HG02588 (cell line): ENCODE results near the gene CRTAC1.

Experiments used
- ATAC-seq: cut with Tn5 transposase; IDR thresholded peaks from one replicate; pipeline ENCODE4 v1.9.1; 2021; ENCODE audit warnings: mild to moderate bottlenecking, moderate library complexity; ENCODE audit not compliant: unreplicated experiment

CRTAC1 gene

DNA sequence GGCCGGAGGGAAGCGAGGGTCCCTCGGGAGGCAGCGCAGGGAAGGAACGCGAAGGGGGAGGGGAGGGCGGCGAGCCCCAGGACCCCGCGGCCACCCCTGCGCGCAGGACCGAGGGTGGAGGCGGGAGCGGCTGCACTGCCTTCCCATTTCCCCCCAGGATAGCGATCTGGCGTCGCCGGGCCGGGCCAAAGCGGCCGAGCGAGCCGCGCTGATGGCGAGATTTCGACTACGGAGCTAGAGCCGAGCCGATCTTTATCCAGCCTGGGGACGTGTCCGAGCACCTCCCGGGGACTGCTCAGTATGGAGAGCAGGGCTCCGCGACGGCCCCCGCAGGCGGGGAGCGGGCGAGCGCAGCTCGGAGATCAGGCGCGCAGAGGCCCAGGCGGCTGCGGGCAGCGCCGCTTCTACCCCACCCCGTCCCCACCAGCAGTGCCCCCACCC, 590 bp upstream of the CRTAC1 start:
- no peak for ATAC-seq

DNA sequence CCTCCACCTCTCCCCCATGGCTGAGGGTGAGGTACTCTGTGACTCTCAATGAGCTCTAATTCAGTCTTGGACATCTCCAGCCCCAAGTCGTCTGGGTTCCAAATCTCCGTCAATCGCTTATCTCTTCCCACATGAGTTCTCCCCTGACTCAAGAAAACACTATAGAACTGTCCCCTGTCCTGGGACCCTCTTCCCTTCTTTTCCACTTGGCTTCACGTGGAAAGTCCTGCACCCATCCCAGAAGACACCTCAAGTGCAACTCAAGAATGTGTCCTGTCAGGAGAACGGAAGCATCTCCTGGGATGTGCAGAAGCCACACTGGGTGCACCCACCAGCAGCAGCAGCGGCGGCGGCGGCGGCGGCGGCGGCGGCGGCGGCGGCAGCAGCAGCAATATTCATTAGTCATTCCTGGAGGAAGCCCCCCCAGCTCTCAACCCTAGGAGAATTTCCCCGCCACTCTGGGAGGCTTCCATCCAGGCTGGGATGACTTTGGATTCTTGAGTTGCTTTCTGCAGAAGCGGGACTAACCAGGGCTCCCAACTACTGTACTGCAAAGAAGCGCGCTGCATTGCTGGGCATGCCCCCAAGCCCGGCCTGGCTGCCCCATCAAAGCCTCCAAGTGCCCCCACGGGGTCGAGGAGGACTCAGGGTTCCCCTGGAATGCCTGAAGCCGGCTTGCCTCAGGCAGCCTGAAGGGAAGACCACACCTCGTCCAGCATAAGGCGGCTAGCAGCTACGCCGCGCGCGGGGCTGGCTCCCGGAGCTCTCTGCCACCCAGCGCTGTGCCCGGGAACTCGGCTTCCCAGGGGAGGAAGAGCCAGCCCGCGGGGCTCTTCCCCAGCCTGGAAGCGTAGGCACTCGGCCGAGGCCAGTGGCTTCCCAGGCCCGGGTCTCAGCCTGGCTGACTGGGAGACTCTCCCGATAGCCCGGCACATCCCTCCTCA, 1.0 kb downstream of the CRTAC1 start:
- no peak for ATAC-seq

DNA sequence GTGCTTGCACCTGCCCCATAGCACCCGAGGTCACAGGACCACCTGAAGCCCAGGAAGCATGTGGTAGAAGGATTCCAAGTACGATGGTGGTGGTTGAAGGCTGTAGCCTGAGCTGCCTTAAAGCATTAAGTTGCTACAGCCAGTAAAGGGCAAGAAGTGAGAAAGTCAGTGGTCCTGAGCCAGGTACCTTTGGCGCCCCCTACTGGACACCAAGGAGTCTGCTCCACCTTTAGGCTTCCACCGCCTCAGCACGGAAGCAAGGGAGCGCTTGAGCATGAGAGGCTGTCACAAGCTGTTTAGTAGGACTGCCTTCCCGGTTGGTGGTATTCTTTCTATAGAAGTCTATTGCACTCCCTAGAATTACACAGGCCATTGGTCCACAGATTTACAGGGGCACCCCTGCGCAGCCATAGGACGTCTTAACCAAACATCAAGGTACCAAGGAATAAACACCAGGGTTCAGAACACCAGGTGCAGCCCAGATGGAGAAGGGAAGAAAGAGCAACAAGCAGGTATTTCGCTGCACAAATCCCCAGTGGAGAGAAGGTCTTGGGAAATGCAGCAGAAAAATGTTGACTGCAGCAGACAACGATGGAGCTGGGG, 2.2 kb downstream of the CRTAC1 start:
- ATAC-seq, result no peak

DNA sequence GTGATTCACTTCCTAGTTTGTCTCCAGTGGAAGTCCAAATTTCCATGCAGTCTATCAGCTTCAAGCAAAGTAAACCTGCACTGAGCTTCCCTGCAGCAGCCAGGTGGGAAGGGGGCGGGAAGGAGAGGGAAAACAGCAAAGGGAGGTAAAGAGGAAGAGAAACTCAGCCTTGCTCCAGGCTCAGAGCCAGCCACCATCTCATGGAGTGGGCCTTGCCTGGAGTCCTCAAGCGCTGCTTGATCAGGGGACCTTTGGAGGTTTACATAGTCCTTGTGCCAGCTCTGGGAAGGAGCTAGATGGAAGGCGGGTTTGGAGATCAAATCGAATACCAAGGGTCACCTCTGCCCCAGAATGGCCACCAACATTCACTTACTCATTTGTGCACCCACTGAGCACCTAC, 7.4 kb downstream of the CRTAC1 start:
- ATAC-seq, result no peak

DNA sequence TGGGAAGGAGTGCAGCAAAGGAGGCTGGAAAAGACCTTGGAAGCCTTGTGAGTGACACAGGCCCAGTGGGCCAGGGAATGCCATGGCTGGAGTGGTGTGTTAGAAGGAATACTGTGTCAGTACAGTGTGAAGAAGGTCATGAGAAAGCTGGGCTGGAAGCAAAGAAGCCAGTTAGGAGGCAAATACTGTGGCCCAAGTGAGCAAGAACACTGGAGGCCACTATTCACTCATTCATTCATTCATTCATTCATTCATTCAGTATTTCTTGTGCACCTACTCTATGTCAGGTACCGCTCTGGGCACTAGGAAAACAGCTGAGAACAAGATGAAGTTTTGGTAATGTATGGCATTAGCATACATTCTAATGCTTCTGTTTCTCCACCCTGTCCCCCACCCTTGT, 9.6 kb downstream of the CRTAC1 start:
- ATAC-seq, result no peak

DNA sequence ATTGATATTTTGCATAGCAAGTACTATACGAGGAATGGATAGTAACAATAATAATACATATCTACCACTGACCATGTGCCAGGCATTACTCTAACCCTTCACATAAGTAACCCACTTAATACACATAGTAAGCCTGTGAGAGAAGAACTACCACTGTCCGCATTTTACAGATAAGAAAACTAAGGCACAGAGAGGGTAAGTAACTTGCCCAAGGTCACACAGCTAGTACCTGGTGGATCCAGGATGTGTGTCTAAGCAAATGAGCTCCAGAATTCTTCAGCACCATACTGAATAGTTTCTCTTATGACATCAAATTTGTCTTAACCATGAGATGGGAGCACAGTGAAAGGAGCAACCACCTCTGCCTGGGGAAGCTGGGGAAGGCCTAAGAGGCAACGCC, 10.2 kb downstream of the CRTAC1 start:
- ATAC-seq, result no peak

DNA sequence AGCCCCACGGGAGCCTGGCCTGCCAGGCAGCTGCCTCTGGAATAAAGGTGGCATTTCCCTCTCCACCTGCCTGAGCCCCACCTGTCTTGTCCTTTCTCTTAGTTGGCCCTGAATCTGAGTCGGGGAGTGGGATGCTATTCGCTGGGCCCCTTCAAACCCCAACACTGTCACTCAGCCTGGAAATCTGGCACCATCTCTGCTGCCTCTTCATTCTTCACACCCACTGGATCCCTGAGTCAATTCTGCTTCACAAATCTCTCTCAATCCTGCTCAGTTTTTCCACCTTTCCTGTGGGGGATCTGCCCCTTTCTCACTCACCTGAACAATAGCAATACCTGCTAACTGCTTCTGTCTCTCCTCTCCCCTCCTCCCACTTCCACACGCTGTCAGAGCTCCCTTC, 10.6 kb downstream of the CRTAC1 start:
- no peak for ATAC-seq

DNA sequence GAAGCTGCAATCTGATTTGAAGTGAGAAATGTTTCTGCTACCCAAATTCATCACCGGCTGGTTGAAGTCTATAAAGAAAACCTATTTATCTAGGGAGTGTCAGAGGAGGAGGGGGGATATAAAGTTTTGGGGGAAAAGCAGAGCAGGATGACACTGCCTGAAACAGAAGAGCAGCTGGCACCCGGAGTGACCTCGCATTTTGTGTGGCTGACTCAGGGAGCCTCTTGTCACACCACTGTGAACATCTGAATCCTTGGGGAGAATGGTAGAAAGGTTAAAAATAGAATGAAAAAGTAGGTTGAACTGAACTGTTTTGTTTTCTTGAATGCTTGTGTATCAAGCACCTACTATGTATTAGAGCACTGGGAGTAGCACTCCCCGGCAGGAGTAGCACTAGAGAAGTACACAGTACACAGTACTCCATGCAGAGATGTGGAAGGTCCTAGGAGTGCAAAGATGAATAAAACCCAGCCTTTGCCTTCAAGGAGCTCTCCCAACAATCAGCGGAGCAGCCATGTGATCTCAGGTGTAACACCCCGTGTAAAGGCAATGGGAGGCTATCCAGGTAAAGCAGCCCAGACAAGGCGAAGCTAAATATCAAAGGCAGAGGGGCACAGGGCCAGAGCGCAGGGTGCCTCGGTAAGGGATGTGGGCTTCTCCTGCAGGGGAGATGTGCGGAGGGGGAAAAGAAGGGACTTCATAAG, 13.5 kb downstream of the CRTAC1 start:
- ATAC-seq, result no peak

DNA sequence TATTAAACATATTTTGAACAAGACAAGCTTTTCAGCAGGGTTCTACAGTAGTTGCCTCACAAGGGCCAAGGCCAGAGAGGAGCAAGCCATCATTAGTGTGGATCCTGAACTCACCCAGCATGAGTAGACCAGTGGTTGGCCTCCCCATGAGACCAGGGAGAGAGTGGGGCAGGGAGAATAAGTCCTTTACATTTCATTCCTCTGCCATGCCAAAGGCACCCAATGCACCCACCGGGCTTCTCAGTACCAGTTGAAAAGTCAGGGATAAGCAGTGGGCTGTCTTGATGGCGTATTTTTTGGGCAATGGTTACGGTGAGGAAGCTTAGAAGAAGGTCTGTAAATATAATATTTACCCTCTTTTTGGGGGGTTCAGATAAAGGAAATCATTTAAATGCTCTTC, 16.6 kb downstream of the CRTAC1 start:
- ATAC-seq, result no peak

DNA sequence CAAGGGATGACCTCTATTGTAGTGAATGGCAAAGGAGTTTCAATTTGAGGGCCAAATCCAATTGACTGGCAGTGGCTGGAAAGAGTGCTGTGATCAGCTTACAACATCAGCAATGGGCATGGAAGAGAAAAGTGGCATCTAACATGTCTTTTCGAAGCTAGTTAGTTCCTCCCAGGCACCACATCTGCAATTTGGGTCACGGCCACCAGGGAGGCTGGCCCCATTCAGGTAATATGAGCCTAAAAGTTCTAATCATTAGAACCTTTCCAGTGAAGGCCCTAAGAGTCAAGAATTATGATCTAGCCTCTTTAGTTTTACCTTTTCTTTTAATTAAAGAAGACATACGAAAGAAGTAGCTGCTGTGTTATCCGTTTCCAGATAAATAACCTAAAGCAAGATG, 17.3 kb downstream of the CRTAC1 start:
- no peak for ATAC-seq

DNA sequence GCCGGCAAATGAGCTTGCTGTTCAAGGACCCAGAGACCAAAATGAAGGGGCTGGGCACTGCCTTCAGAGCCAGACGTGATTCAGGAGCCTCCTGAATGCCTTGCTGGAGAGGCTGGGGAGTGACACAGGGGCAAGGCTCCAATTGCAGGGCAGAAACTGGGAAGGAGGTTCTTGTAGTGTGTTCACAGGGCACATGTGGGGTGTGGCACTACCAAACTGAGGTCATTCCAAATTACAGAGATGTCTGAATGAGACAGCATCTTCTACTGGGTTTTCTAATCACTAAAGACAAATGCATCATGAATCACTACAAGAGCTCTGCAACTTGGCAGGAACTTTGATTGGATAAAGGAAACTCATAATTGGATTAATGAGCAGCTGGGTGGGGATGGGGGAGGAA, 17.8 kb downstream of the CRTAC1 start:
- no peak for ATAC-seq

DNA sequence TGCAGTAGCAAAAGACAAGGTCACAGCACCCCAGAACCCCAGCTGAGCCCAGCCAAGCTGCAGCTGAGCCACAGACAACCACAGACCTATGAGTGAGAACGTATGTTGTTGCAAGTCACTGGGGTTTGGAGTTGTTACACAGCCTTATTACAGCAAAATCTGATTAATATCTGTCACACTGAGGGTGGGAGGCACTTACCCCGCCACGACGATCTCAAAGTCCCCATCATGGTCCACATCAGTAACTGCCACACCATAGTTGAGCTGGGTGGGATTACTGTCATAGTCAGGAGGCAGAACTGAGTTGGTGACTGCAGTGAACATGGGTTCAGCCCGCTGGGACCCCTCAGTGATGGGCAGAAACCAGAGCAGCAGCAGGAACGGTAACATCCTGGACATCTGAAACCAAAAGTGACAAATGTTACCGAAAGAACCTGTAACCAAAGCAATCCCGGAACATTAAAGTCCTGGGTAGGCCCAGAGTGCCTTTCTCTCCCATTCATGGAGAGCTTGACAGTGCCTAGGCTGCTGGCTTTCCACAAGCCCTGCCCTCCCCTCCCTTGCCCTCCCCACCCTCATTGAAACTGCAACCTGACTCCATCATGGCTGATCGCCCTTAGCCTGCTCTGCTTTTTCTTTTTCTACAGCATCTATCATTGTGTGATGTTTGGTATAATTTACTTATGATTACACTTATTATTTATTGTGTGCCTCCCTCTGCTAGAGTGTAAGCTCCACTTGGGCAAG, 19.3 kb downstream of the CRTAC1 start:
- ATAC-seq, result no peak

DNA sequence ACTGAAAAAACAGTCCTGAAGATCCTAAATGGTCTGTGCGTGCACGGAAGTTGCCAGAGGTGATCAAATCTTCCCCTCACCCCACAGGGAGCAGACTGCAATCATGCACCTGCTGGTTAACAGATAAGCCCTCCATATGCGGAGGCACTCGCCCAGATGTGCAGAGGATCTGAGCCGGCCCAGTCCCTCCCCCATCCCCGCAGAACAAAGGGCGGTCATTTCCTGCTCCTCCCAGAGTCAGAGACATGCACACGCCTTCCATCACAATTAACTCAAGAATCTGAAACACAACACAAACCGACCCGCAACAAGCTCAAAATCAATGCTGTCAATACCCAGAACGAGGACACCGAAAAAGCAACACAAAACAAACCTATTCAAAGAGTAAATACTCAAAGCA, 24.2 kb downstream of the CRTAC1 start:
- no peak for ATAC-seq

DNA sequence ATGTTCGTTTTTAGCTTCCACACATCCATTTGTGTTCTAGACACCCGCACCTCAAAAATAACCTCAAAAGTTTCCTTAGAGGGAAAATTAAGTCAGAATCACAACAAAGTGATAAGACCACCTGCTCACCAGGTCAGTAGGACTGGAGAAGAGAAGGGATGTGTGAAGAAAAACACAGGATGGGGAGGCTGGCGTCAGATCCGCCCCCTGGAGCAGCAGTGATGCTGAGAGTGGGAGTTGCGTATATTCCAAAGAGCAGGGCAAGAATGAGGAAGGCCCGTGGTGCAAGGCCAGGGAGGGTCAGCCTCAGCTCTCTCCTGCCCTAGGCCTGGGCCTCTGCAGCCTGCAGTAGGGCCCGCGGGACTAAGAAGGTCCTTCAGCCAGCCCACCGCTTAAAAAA, 28.7 kb downstream of the CRTAC1 start:
- no peak for ATAC-seq

DNA sequence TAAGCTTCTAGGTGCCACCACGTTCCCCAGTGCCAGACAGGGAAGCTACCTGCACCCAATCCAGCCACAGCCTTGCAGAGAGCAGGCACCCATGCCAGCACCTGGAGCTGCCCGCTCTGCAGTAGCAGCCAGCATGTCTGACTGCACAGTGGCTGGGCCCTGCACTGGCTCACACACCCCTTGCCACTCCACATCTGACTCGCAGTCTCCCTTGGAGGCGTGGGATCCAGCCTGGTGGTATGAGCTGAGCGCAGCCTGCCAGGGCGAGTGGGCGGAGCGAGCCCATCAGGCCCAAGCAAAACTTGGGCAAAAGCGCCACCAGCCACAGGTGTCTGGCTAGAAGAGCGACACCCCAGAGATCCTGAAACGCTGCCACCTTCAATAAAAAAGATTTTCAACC, 30.1 kb downstream of the CRTAC1 start:
- ATAC-seq, result no peak

DNA sequence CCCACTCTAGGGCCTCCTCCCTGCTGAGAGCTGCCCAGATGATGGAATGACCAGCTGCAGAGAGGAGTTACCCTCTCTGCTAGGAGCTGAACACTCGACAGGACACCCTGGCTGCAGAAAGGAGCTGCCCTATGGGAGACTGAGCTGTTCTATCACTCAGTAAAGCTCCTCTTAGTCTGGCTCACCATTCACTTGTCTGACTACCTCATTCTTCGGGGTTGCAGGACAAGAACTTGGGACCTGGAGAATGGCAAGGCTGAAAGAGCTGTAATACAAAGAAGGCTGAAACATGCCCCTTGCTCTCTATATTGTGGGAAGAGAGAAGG, 30.5 kb downstream of the CRTAC1 start:
- ATAC-seq, result no peak

DNA sequence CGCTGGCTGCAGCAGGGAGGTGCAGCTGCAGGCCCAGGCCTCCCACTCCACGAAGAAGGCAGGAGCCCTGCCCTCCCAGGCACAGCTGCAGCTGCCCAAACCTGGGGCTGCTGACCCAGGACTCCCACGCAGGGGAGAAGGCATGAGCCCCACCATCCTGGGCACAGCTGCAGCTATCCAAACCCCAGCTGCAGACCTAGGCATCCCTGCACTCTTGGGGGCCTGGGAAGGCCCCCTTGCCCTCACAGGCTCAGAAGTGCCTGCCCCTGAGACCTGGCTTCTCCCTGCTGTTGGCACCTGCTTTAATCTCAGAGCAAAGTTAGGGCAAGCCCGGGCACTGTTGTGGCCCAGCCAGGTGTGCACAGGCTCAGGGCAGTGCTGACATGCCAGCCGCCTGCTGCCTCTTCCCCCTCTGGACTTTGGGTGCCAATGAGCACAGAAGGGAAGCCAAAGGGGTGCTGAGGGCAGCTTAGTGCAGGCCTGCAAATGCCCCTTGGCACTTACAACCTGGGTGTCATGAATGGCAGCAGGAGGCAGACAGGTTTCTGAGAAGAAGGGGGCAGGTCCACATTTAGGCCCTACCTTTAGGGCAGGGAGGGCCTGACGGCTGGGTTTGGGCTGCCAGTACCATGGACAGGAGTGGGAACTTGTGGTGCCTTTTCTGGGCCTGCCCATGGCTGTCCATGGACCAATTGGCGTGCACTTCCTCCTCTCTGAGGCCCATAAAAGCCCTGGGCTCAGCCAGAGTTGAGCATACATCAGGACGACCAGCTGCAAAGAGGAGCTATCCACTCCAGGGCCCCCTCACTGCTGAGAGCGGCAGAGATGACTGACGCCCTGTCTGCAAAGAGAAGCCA, 31.1 kb downstream of the CRTAC1 start:
- ATAC-seq, result no peak

DNA sequence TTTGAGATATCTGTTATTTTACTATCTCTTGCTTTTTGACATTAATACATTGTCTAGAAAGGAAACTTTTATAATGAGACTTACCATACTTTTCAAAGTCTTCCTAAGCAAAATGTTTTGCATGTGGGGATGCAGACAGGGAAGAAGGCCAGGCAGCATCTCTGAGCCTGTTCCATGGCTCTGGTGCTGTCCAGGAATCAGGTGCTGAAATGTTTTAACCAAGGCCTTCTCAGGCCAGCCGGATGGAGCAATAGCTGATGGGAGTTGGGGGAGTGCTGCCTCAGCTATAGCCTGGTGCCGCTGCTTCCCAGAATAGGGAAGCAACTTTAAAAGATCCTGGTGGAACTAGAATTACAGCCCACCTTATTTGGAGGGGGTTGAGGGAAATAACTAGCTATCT, 38.5 kb downstream of the CRTAC1 start:
- no peak for ATAC-seq

DNA sequence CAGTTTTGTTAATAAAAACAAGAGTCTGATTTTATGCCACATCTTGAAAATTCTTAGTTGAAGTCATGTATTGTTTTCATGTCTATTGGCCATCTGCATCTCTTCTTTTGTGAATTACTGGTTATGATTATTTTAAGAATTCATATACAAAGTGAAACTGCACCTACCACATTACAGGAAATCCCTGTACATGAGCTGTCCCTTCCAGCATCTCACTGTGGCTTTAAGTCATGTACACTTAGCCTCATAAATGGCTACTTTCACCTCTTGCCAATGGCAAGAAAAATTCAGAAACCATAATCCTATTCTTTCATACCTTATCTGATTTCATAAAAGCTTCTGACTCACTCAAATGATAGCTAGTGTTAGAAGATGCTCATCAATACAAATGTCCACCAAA, 48.6 kb downstream of the CRTAC1 start:
- no peak for ATAC-seq

DNA sequence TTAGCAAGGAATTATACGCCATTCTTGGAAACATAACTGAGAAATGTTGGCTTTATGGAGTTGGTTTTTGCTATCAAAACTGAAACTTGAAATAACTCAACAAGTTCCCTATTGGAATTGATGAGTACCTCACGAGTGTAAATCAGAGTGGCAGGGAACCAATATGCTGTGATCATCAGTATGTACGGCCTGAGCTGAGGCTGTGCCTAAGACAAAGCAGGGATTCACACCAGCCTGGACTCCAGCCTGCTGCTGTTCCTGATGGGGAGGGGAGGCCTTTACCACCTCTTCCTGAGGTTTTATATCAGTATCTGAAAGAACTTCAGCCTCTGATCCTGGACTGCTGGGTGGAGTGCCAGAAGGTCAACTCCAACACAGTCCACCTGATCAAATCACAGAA, 52.7 kb downstream of the CRTAC1 start:
- ATAC-seq, result no peak
